RPMI7951 (cell line): Measurements from ENCODE around the gene DNAJC3. TPM values are rescaled to one million over a fixed set of nuclear protein-coding genes. Genes with fewer than 3 reads are reported as not detected.
"Not testable (repeated sequence)": the region's sequence is repeated elsewhere in the genome, so short reads cannot be mapped to it uniquely, and the experiment has no call there.

Source experiments
- DNase-seq: peaks from one replicate; pipeline ENCODE4 v3.0.0-alpha.2; 2012; ENCODE audit warnings: low read depth
- total RNA-seq: library from RNA; depleted of rRNA; stranded (reverse); fragments of >200 nt; shearing (Covaris generic); gene quantifications from 2 replicates; pipeline ENCODE4 v1.2.3, GENCODE V29; 2014; rRNA removed

DNAJC3 gene
- 30.0 and 31.1 TPM in 2 replicates for total RNA-seq

DNA sequence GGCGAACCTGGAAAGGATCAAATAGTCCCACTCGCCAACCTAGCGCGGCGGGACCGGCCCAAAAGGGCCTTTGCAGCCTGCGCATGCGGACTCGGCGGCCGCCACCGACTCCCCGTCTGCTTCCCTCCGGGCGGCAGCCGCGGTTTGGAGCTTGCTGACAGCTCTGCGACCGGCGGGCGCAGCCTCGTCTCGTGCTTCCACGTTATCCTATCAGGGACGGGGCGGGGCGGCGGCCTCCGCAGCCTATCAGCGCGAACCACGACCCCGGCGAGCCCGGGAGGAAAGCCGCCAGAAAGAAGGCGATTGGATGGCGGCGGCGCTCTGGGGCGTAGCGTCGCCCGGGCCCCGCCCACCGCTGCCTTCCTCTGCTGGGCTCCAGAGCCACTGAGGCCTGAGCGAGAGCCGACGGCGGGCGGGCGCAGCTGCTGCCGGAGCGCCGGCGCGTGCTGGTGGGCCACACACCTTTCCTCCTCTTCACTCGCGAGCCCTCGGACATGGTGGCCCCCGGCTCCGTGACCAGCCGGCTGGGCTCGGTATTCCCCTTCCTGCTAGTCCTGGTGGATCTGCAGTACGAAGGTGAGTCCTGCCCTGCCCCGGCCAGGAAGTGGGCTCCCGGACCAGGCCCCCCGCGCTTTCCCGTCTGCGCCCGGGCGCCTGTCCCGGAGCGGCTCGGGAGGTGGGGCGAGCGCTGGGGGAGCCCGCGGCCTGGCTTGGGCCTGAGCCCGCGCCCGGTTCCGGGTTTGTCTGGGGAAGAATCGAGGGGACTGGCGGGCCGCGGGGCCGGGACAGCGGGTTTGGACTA, at the start of gene DNAJC3:
Gene DNAJC3 (plus strand): TSS at position 378 of the 802 bp plus-strand sequence. CDS start 117 bp downstream, at position 495.
- DNase-seq, result peak; percentile 95

DNA sequence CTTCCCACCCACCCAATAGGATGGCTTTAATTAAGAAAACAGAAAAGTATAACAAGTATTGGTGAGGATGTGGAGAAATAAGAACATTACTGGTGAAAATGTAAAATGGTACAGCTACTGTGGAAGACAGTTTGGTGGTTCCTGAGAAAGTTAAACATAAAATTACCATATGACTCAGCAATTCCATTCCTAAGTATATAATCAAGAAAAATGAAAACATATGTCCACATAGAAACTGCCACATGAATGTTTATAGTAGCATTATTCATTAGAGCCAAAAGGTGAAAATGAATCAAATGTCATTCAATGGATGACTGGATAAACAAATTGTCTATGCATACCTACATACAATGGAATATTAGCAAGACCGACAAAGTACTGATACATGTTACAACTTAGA, 49.3 kb upstream of the DNAJC3 start:
- DNase-seq, result peak; percentile 17

DNA sequence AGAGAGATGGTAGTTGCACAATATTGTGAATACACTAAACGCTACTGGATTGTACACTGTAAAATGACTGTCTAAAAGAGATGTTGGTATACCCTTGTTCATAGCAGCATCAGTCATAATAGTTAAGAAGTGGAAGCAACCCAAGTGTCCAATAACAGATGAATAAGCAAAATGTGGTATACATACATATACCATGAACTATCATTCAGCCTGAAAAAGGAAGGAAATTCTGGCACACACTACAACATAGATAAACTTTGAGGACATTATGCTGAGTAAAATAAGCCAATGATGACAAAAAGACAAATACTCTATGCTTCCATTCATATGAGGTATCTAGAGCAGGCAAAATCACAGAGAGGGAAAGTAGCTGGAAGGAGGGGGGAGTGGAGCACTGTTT, 48.5 kb upstream of the DNAJC3 start:
- DNase-seq, result no peak

DNA sequence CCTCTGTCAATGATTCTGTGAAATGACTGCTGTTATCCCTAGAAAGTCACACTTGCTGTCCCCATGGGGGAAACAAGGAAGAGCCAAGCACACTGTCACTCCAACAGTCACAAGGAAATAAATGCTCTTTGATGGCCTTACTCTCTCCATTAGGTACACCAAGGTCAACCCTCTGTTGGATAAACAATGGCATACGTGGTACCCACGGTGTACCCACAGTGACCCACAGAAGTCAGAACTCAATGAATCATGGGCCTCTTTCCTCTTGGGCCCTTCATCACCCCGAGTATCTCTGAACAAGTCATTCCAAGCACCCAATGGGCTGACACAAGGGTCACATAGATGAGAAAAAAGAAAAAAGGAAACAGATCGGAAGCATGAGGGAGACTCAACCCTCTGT, 47.9 kb upstream of the DNAJC3 start:
- DNase-seq, result no peak

- no peak for DNase-seq
These were observed 46.3 kb upstream of the DNAJC3 start for GRCh38 chr13:95630593-95630992.

DNA sequence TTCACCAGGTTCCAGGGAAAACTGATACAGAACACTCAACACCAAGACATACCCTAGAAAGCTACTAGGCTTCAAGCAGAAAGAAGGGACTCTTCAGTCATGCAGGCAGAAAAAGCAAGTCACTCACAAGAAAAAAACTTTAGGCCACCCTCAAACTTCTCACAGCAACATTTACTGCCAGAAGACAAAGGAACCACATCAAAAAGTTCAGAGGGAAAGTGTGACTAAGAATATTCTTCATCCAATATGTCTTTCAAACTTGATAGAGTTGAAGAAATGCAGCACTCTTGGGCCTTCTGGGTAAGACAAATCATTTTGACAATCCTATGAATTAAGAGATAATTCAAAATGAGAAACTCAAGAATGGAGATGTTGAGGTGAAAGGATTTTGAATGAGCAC, 40.1 kb upstream of the DNAJC3 start:
- no peak for DNase-seq

GRCh38 chr13:95641291-95642027, 35.5 kb upstream of the DNAJC3 start:
- DNase-seq, result no peak

DNA sequence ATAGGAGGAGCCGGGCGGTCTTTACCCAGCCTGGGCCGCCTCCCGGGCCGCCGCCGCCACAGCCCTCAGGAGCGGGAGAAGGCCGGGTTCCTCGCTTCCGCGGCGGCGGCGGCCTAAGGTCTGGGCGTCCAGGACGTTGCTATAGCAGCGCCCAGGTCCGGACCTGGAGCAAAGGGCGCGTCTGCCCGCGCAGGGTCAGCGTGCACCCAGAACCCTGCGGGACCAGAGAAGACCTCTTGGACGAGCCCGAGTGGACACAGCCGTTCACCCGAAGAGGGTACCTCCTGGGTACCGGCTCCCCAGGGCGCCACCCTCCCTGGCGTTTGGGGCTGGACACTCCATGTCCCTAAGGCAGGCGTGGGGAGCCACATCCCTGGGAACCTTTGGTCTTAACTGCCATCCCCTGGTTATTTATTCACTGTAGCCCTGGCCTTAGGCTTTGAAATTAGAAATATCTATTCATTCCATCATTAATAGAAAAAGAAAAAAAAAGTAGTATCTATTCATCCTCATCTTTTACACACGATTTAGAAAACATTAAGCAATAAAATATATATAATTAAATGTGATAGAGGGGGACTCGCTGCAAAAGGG, 34.8 kb upstream of the DNAJC3 start:
- no peak for DNase-seq

GRCh38 chr13:95642999-95643398, 33.9 kb upstream of the DNAJC3 start:
- no peak for DNase-seq

DNA sequence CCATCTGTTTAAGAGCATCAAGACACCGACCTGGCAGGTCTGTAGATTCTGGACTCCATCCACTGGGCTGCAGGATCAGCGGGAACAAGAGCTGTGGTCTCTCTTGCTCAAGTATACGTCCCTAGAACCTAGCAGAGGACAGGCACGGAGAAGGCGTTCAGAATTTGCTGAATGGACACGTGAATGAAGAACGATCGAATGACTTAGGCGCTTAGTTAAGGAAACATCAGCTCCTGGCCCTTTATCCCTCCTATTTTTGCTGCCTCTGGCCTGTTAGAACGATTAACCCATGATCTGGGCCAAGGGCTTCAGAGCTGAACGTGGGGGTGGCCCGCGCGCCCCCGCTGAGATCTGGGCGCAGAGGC, 33.4 kb upstream of the DNAJC3 start:
- peak; percentile 29 for DNase-seq

DNA sequence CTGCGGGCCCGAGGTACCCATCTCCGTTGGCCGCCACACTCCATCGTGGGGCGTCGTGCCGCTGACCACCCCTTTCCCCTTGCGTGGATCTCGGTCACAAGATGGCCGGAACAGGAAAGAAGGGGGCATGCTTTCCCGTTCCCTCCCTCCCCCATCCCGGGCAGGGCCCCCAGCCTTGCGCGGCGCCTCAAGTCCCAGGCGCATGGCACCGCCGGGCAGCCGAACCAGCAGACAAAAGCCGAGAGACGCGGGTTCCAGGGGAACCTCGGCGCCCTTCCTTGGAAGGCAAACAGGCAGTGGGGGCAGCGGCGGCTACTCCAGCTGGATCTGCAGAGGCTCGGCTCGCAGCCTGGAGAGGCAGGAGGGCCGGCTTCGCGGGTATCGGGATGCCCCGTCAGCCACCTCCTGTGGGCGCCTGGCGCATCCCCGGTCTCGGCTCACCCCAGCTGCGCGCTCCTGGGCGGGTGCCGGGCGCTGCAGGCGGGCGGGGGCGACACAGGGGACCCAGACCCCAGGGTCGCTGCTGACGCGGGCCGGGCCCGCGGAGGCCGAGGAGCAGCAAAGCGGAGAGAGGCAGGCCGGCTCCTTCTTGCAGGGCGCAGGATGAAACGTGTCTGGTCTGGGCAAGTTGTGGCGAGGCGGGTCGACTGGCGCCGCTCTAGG, 32.9 kb upstream of the DNAJC3 start:
- peak; percentile 40 for DNase-seq

GRCh38 chr13:95644601-95645052, 32.3 kb upstream of the DNAJC3 start, which contains the start of gene DZIP1:
DZIP1 (minus strand) TSS chr13:95644706; CDS start chr13:95642029, 2,677 bp downstream.
- DNase-seq, result peak; percentile 83

DNA sequence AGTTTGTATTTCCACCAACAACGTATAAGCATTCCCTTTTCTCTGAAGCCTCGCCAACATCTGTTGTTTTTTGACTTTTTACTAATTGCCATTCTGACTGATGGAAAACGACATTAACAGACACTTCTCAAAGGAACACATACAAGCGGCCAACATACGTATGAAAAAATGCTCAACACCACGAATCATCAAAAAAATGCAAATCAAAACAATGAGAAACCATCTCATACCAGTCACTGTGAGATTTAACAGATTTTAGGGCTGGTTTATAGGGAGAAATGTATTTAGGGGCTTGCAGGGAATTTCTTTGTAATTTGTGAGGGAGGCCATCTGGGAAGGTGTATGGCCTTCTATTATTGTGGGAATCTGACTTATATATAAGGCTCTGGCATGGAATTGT, 29.6 kb upstream of the DNAJC3 start:
- no peak for DNase-seq

- no peak for DNase-seq
These were observed 26.2 kb upstream of the DNAJC3 start for GRCh38 chr13:95650696-95651095.

DNA sequence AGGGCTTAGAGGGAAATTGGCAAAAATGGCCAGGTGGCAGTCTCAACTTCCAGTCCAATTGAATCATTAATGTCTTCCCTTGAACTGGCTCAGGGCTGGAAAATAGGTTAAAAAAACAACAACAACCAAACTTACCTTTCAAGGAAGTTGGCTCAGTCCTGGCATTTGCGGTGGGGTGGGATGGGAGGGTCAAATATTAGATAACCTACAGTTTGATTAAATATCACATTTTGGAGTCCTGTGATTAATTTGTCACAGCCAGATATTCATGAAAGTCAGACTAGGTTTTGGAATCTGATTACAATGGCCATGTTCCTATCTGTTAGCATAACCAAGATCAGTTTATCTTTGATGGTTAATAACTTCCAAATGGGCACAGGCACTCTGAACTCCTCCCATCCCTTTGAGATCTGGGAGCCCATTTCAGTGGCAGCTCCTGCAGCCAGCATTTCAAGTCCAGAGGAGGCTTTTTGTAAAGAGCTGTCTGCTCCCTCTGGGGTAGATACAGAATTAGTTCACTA, 24.6 kb upstream of the DNAJC3 start:
- no peak for DNase-seq

DNA sequence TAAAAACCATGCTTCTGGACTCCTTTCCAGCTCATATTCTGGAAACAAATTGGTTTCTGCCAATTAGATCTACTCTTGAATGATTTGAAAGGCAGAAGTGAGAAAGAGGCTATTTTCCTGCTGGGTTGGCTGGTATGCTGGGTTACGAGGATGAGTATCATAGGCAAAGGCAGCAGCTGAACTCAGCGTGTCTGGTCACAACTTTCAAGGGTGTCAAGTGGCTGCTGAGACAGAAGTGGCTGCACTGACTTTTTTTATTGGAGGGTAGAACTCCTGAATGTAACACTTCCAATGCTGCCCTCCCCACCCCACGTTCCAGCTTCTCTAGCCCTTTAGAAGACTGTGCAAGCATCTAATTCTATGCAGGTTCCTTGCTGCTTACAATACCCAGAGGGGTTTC, 24.1 kb upstream of the DNAJC3 start:
- no peak for DNase-seq

DNA sequence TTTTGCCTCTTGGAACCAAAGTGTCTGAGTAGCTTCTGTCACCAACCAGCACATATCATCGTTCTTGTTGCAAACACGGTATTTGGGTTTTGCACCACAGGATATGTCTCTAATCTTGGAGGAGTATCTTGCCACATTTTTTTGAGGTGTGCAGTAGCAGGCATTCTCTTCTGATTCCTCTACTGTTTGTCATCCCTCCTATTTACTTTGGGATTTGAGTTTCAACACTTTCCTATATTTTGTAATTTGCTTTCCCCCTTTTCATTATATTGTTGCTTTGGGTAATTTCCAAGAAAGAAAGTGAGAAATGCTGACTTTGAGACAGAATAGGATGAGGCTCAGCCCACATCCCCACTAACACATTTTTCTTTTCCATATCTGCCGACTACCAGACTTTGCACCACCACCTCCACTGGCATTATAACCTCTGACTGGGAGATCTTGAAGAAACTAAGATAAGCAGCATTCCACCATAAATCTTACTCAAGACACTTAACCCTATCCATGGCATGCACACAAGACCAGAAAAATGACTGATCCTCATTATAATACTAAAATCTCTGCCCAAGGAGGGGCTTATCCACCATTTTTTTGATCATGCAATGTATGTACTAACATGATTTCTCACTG, 20.4 kb upstream of the DNAJC3 start:
- no peak for DNase-seq

- DNase-seq, result no peak
These were observed 17.4 kb upstream of the DNAJC3 start for GRCh38 chr13:95659500-95659899.

GRCh38 chr13:95660981-95661581, 15.9 kb upstream of the DNAJC3 start:
- DNase-seq, result peak; percentile 47

GRCh38 chr13:95667235-95667634, 9.7 kb upstream of the DNAJC3 start:
- DNase-seq, result not testable (repeated sequence)

- no peak for DNase-seq
These were observed 5.3 kb upstream of the DNAJC3 start for GRCh38 chr13:95671597-95671996.
